Muscle of arm (tissue), 12 donors: ENCODE data around the gene CCN5. TPM values are rescaled to one million over a fixed set of nuclear protein-coding genes. Genes with fewer than 3 reads are reported as not detected.
"Not testable (repeated sequence)": the region's sequence is repeated elsewhere in the genome, so short reads cannot be mapped to it uniquely, and the experiment has no call there.

Source experiments
- DNase-seq: peaks from one replicate; pipeline ENCODE4 v3.0.0-alpha.2; 2013
- polyA plus RNA-seq, 12 donors: library from polyadenylated mRNA; unstranded; fragments of 120-200 nt; gene quantifications; one replicate each; pipeline ENCODE4 v1.2.1, GENCODE V29; 2013; ENCODE audit not compliant: insufficient read length in 12 of 12

CCN5 gene
- polyA plus RNA-seq, 12 donors: 0.07 to 0.32 (median 0.14) TPM; not detected in 3

- no peak for DNase-seq
Measured at GRCh38 chr20:44694159-44694558, 21.0 kb upstream of the CCN5 start.

- DNase-seq: no peak
Measured at GRCh38 chr20:44695295-44695673, 19.9 kb upstream of the CCN5 start.

- no peak for DNase-seq
Measured at GRCh38 chr20:44695674-44696300, 19.4 kb upstream of the CCN5 start.

- DNase-seq: no peak
Measured at GRCh38 chr20:44696315-44696714, 18.9 kb upstream of the CCN5 start.

GRCh38 chr20:44697041-44697440 is 18.1 kb upstream of the CCN5 start:
- DNase-seq: not testable (repeated sequence)

GRCh38 chr20:44698351-44698750 is 16.8 kb upstream of the CCN5 start:
- DNase-seq: no peak

- no peak for DNase-seq
Measured at GRCh38 chr20:44700306-44700705, 14.9 kb upstream of the CCN5 start.

GRCh38 chr20:44701118-44701857 is 13.9 kb upstream of the CCN5 start:
- DNase-seq: no peak

- DNase-seq: no peak
Measured at GRCh38 chr20:44701858-44702256, 13.3 kb upstream of the CCN5 start.

GRCh38 chr20:44702776-44703175 is 12.4 kb upstream of the CCN5 start:
- peak; percentile 81 for DNase-seq

- no peak for DNase-seq
Measured at GRCh38 chr20:44703183-44703925, 11.8 kb upstream of the CCN5 start.

GRCh38 chr20:44703956-44704488 is 11.1 kb upstream of the CCN5 start:
- no peak for DNase-seq

- DNase-seq: no peak
Measured at GRCh38 chr20:44704551-44704971, 10.6 kb upstream of the CCN5 start.

GRCh38 chr20:44705364-44706094 is 9.6 kb upstream of the CCN5 start:
- DNase-seq: no peak

- peak; percentile 64 for DNase-seq
Measured at GRCh38 chr20:44706301-44707017, 8.7 kb upstream of the CCN5 start.

GRCh38 chr20:44707018-44707579 is 8.1 kb upstream of the CCN5 start:
- DNase-seq: no peak

GRCh38 chr20:44709380-44709779 is 5.8 kb upstream of the CCN5 start:
- no peak for DNase-seq

- DNase-seq: no peak
Measured at GRCh38 chr20:44709797-44710196, 5.4 kb upstream of the CCN5 start.

- no peak for DNase-seq
Measured at GRCh38 chr20:44711237-44711636, 3.9 kb upstream of the CCN5 start.

- DNase-seq: no peak
Measured at GRCh38 chr20:44714102-44714700, 968 bp upstream of the CCN5 start.
